ENCODE measurements around the gene POLQ. TPM values are rescaled to one million over a fixed set of nuclear protein-coding genes. Genes with fewer than 3 reads are reported as not detected.
"Not testable (repeated sequence)": the region's sequence is repeated elsewhere in the genome, so short reads cannot be mapped to it uniquely, and the experiment has no call there.

Gene POLQ
- total RNA-seq, 1 donor from 2014 or later = 0.56 TPM

DNA sequence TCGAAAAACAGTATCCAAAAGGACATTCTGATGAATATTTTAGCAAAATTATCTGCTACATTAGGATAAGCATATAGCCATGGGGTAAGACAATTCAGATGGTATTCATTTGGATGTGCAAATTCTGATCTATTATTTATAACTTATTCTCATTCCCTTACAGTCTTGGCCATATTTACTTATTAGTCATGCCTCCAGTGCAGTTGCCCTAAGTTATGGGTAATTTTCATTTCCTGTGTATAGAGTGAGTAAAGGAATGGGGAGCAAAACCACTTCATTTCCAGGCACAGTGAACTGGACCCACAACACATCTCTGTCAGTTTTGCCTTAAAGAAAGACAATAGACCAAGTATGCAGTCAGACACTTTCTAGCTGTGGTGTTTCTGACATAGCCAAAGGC lies 134.3 kb downstream of the POLQ start:
- Histone ChIP-seq H3K4me1 (no peaks in the 10 kb centered on the region), H3K4me3 (no peak overlapping the region), H3K9me3 (no peaks in the 10 kb centered on the region), H3K27ac (no peak overlapping the region), H3K36me3 (no peaks in the 10 kb centered on the region), H3K27me3 (ENCODE audit: low read depth) (no peaks in the 10 kb centered on the region)
- TF ChIP-seq CTCF (IDR thresholded peaks at IDR 0.05) = no peak
- intact Hi-C loops (cut with DNase I) = no loop called here
- ATAC-seq = no peak
- no peak for DNase-seq

- Histone ChIP-seq H3K9me3 (no peaks in the 10 kb centered on the region), H3K4me1 (no peaks in the 10 kb centered on the region), H3K27ac (no peak overlapping the region), H3K36me3 (no peaks in the 10 kb centered on the region), H3K27me3 (ENCODE audit: low read depth) (no peaks in the 10 kb centered on the region), H3K4me3 (no peak overlapping the region)
- TF ChIP-seq CTCF (IDR thresholded peaks at IDR 0.05) = no peak
- DNase-seq = no peak
- ATAC-seq = no peak
- intact Hi-C loops (cut with DNase I) = no loop called here
These were observed 140.2 kb downstream of the POLQ start for GRCh38 chr3:121405631-121406030.

DNA sequence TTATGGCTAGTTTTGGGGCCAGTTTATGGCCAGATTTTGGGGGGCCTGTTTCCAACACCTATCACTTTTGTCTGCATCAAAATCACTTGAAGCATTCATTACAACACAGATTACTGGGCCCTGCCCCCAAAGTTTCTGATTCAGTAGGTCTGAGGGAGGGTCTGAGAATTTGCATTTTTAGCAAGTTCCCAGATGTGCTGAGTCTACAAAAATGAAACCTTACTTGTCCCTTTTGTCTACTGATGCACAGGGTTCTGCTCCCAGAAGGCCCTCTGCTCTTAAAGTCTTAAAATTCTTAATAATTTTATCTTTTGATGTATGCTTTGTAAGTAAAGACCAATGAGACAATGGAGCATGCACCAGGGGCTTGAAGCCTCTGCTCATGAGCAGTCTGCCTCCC lies 146.0 kb downstream of the POLQ start:
- ATAC-seq (no peak), DNase-seq (no peak)
- Histone ChIP-seq H3K36me3 (no peaks in the 10 kb centered on the region), H3K9me3 (no peaks in the 10 kb centered on the region), H3K4me3 (no peak overlapping the region), H3K27me3 (ENCODE audit: low read depth) (no peaks in the 10 kb centered on the region), H3K4me1 (no peaks in the 10 kb centered on the region), H3K27ac (no peak overlapping the region)
- intact Hi-C loops (cut with DNase I) = no loop called here
- TF ChIP-seq CTCF (IDR thresholded peaks at IDR 0.05) = no peak

DNA sequence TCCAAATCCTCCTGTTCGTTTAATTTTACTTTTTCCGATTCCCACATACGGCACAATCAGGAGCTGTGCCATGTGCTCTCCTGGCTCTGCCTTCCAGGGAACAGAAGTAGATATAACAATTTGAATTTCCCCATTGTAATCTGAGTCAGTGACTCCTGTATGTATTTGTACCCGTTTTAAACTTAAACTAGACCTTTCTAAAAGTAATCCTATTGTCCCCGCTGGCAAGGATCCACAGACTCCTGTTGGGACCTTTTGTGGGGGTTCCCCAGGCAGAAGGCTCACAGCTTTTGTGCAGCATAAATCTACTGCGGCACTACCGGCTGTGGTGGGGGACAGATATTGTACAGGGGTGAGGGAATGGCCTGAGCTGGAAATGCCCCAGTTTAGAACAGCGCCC lies 147.7 kb downstream of the POLQ start:
- H3K27ac ChIP-seq; ATAC-seq; H3K27me3 ChIP-seq (ENCODE audit: low read depth); intact Hi-C loops (cut with DNase I); H3K36me3 ChIP-seq; H3K4me1 ChIP-seq; H3K9me3 ChIP-seq; H3K4me3 ChIP-seq; DNase-seq: not testable (repeated sequence)

- H3K27me3 ChIP-seq (ENCODE audit: low read depth); intact Hi-C loops (cut with DNase I); ATAC-seq; H3K4me1 ChIP-seq; H3K4me3 ChIP-seq; DNase-seq; H3K36me3 ChIP-seq; H3K27ac ChIP-seq; H3K9me3 ChIP-seq: not testable (repeated sequence)
These were observed 149.8 kb downstream of the POLQ start for GRCh38 chr3:121395967-121396366.

GRCh38 chr3:121388308-121388707 lies 157.5 kb downstream of the POLQ start:
- DNase-seq; intact Hi-C loops (cut with DNase I); H3K27ac ChIP-seq; H3K36me3 ChIP-seq; H3K9me3 ChIP-seq; H3K4me1 ChIP-seq; H3K27me3 ChIP-seq (ENCODE audit: low read depth); ATAC-seq; H3K4me3 ChIP-seq: not testable (repeated sequence)

Other genes starting within 250 kb of the POLQ start
- gene ARGFX, start 22.0 kb upstream of the POLQ start, total RNA-seq = not detected
- 0.09 TPM for gene FBXO40, start 47.4 kb upstream of the POLQ start, total RNA-seq
- gene HCLS1, start 114.9 kb upstream of the POLQ start, total RNA-seq = 93.6 TPM
- 55.4 TPM for gene GOLGB1, start 203.8 kb upstream of the POLQ start, total RNA-seq

Data from lower lobe of right lung (tissue), 2 donors.